Left kidney (tissue), 2 donors: ENCODE data around the gene SLC35G3. TPM values are rescaled to one million over a fixed set of nuclear protein-coding genes. Genes with fewer than 3 reads are reported as not detected.
"Not testable (repeated sequence)": the region's sequence is repeated elsewhere in the genome, so short reads cannot be mapped to it uniquely, and the experiment has no call there.

Source experiments
- DNase-seq: peaks from one replicate; pipeline ENCODE4 v3.0.0-alpha.2; 2013
- polyA plus RNA-seq: library from polyadenylated mRNA; unstranded; fragments of 120-200 nt; gene quantifications from one replicate; pipeline ENCODE4 v1.2.1, GENCODE V29; 2013; ENCODE audit not compliant: insufficient read length

Gene SLC35G3
- polyA plus RNA-seq, 1 donor: not detected

DNA sequence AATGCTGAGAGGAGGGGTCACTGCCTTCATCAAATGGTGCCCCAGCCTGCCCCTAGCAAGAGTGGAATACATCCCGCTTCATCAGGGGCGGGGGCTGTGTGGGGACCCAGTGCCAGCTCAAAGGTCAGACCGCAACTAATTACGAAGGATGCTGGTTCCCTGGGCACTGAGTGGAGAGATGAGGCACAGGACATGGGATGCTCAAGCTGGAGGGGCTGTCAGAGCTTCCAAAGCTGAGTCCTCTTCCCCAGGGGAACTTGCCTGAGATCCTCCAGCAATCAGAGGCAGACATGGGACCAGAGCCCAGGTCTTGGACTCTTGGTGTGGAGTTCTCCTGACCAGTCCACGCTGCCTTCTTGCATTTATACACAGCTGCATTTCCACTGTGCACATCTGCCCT is 27.7 kb downstream of the SLC35G3 start:
- no peak for DNase-seq

GRCh38 chr17:35164716-35165115 is 29.5 kb downstream of the SLC35G3 start:
- DNase-seq: no peak

- no peak for DNase-seq
Observed at GRCh38 chr17:35163886-35164285, 30.3 kb downstream of the SLC35G3 start.

- DNase-seq: peak; percentile 4
Observed at GRCh38 chr17:35162755-35163154, 31.4 kb downstream of the SLC35G3 start.

DNA sequence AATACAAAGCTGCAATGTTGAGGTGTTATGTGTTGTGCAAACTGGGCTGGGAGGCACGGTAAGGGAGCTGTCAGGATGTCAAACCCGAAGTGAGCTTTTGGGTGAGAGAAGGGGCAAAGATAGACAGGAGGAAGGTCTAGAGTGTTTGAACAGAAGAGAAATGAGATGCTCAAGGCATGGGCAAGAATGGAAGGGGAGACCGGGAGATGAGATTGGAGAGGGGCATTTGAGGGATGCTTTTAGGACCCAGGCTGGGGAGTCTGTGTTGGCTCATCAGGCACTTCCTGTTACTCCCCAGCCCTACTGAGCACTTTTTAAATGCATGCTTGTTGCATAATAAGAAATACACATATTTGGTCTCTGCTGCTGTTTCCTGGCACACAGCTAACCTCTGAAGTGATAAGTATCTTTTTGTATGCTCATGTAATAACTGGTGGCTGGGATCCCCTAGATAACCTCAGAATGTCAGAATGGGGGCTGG is 32.9 kb downstream of the SLC35G3 start:
- no peak for DNase-seq

DNA sequence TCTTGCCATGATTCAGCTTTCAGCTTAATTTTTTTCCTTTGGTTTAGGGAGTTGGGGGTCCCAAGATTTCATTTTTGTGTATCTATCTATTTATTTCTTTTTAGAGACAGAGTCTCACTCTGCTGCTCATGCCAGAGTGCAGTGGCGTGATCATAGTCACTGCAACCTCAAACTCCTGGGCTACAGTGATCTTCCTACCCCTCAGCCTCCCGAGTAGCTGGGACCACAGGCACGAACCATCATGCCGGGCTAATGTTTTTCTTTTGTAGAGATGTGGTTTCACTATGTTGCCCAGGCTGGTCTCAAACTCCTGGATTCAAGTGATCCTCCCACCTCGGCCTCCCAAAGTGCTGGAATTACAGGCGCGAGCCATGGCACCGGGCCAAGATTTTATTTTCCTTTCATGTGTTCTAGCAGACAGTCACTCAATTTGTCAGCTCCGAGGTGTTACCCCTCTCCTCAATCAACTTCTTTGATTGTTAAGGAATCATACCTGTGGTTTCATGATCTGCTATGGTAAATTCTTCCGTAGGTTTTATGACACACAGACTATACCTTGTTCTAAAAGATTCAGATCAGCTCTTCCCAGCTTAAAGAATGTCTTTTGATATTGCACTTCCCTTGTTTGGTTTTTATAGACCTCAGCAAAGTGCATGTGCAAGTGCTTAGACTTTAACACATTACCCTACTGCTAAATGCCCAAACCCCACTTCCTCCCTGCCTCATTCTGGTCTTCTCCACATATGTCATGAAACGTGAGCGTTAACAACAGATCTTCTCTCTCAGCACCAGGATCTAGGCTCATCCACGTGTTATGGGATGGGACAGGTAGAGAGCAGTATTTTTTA is 33.6 kb downstream of the SLC35G3 start:
- DNase-seq: no peak

DNA sequence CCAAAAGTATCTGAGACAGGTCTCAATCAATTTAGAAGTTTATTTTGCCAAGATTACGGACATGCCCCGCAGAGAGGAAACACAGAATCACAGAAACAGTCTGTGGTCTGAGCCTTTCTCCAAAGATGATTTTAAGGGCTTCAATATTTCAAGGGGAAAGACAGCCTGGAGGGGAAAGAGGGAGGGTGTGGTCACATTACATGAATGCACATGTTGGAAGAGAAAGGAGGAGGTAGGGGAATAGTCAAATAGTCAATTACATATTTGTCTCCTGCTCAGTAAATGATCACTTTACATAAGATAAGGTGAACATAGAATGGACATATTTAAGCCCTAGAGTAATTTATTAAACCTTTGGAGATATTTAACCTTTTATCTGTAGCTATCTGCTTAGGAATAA is 34.3 kb downstream of the SLC35G3 start:
- DNase-seq: no peak

DNA sequence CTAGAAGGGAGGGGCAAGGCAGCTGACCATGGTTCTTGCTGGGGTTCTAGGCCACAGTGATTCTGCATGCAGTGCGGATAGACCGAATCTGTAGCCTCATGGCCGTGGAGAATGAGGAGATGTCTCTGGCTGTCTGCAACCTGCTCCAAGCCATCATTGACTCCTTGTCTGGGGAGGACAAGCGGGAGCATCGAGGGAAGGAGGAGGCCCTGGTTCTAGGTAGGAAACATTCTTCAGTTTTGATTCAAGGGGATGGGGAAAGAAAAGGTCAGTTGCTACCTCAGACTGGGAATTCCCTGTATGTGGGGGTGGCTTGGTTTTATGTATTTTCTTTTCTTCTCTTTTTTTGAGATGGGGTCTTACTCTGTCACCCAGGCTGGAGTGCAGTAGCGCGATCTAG is 38.9 kb downstream of the SLC35G3 start:
- no peak for DNase-seq

GRCh38 chr17:35154196-35155165 is 39.7 kb downstream of the SLC35G3 start:
- no peak for DNase-seq

GRCh38 chr17:35152421-35153140 is 41.6 kb downstream of the SLC35G3 start:
- no peak for DNase-seq

GRCh38 chr17:35151080-35151479 is 43.1 kb downstream of the SLC35G3 start:
- DNase-seq: not testable (repeated sequence)

GRCh38 chr17:35149941-35150340 is 44.3 kb downstream of the SLC35G3 start:
- DNase-seq: no peak

GRCh38 chr17:35148144-35148543 is 46.0 kb downstream of the SLC35G3 start:
- DNase-seq: no peak

DNA sequence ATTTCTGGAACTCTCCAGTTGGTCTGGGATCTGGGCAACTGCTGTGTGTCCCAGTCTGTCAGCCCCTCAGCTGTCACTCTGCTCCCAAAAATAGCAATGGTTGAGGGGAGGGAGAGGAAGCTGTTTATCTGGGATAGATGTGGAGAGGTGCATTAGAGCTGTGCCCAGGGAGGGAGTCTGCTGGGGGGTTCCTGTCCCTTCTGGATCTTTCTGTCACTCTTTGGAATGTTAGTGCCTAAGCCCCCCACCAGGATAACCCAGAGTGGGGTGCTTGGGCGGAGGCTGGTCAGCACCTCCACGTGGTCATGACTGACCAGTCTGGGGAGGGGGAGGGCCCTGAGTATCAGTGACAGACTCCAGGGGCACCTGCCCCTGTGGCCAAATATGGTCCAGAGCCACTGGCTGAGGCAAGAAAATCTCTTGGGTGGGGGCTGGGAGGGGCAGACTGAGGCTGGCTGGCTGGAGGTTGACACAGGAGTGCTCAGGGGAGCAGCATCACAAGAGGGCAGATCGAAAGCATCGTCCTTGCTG is 46.8 kb downstream of the SLC35G3 start, which contains the start of gene UNC45B:
Gene UNC45B, plus strand, starts transcription at position 443 of the 531 bp plus-strand sequence. CDS start 447 bp downstream, outside the sequence.
- DNase-seq: no peak

GRCh38 chr17:35146214-35146833 is 47.9 kb downstream of the SLC35G3 start:
- DNase-seq: no peak

DNA sequence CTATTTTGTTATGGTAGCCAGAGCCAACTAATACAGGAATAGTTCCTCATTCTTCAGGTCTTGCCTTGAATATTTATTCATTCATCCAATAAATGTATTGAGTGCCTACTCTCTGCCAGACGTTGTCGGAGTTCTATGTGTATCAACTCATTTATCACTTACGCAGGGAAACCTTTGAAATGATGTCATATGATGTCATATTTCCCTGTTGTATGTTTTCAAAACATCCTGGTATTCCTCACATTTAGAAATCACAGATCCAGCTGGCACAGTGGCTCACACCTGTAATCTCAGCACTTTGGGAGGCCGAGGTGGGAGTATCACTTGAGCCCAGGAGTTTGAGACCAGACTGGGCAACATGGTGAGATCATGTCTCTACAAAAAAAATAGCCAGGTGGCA is 49.4 kb downstream of the SLC35G3 start:
- DNase-seq: no peak

Other genes with a start within 250 kb of the SLC35G3 start
- 7.1 TPM for gene CCT6B, start 232.9 kb downstream of the SLC35G3 start, polyA plus RNA-seq
- 24.9 TPM for gene ZNF830, start 232.9 kb downstream of the SLC35G3 start, polyA plus RNA-seq
- gene LIG3, start 213.9 kb downstream of the SLC35G3 start, polyA plus RNA-seq: 47.4 TPM
- 25.9 TPM for gene RFFL, start 130.7 kb downstream of the SLC35G3 start, polyA plus RNA-seq
- 14.3 TPM for gene RAD51D, start 74.5 kb downstream of the SLC35G3 start, polyA plus RNA-seq
- not detected for gene FNDC8, start 72.8 kb downstream of the SLC35G3 start, polyA plus RNA-seq
- gene NLE1, start 52.1 kb downstream of the SLC35G3 start, polyA plus RNA-seq: 15.4 TPM
- 0.08 TPM for gene UNC45B, start 46.6 kb downstream of the SLC35G3 start, polyA plus RNA-seq
- 16.3 TPM for gene SLFN5, start 48.7 kb upstream of the SLC35G3 start, polyA plus RNA-seq
- 11.6 TPM for gene SLFN11, start 179.2 kb upstream of the SLC35G3 start, polyA plus RNA-seq
- 21.1 TPM for gene SLFN12, start 238.1 kb upstream of the SLC35G3 start, polyA plus RNA-seq